ENCODE results near the gene EFNB3.

The EFNB3 gene

GRCh38 chr17:7710301-7710700, 5.3 kb downstream of the EFNB3 start:
- H3K4me3 Mint-ChIP-seq: no peak overlapping the region
- no peaks in the 10 kb centered on the region for H3K9me3 Mint-ChIP-seq
- H3K36me3 Mint-ChIP-seq: no peaks in the 10 kb centered on the region
- peaks cover 16% of the 10 kb centered on the region for H3K4me1 Mint-ChIP-seq
- no peak overlapping the region for H3K27ac Mint-ChIP-seq
- H3K27me3 Mint-ChIP-seq: peaks cover 36% of the 10 kb centered on the region

GRCh38 chr17:7711051-7711755, 6.2 kb downstream of the EFNB3 start:
- Mint-ChIP-seq H3K27ac (peak overlapping the region; percentile 2), H3K27me3 (peaks cover 36% of the 10 kb centered on the region), H3K36me3 (no peaks in the 10 kb centered on the region)

GRCh38 chr17:7712111-7712771, 7.2 kb downstream of the EFNB3 start:
- no peak overlapping the region for H3K27ac Mint-ChIP-seq
- H3K4me3 Mint-ChIP-seq: no peak overlapping the region
- H3K4me1 Mint-ChIP-seq: peaks cover 17% of the 10 kb centered on the region
- no peaks in the 10 kb centered on the region for H3K9me3 Mint-ChIP-seq
- no peaks in the 10 kb centered on the region for H3K36me3 Mint-ChIP-seq
- peaks cover 36% of the 10 kb centered on the region for H3K27me3 Mint-ChIP-seq

More at GRCh38 chr17:7711051-7711755, 6.2 kb downstream of the EFNB3 start:
- H3K4me3 Mint-ChIP-seq: no peak overlapping the region
- H3K4me1 Mint-ChIP-seq: peaks cover 12% of the 10 kb centered on the region
- H3K9me3 Mint-ChIP-seq: no peaks in the 10 kb centered on the region

GRCh38 chr17:7713782-7714181, 8.8 kb downstream of the EFNB3 start:
- H3K4me1 Mint-ChIP-seq: peaks cover 30% of the 10 kb centered on the region
- peaks cover 41% of the 10 kb centered on the region for H3K27me3 Mint-ChIP-seq
- H3K9me3 Mint-ChIP-seq: no peaks in the 10 kb centered on the region
- peak overlapping the region; percentile 71 for H3K27ac Mint-ChIP-seq
- no peak overlapping the region for H3K4me3 Mint-ChIP-seq
- H3K36me3 Mint-ChIP-seq: no peaks in the 10 kb centered on the region

- H3K4me3 Mint-ChIP-seq: no peak overlapping the region
- no peaks in the 10 kb centered on the region for H3K9me3 Mint-ChIP-seq
- H3K36me3 Mint-ChIP-seq: no peaks in the 10 kb centered on the region
- H3K27ac Mint-ChIP-seq: no peak overlapping the region
- H3K27me3 Mint-ChIP-seq: peaks cover 40% of the 10 kb centered on the region
- H3K4me1 Mint-ChIP-seq: peaks cover 30% of the 10 kb centered on the region
These were observed 10.0 kb downstream of the EFNB3 start for GRCh38 chr17:7714721-7715594.

GRCh38 chr17:7715936-7716886, 11.2 kb downstream of the EFNB3 start:
- Mint-ChIP-seq H3K36me3 (no peaks in the 10 kb centered on the region), H3K9me3 (no peaks in the 10 kb centered on the region), H3K4me1 (peaks cover 24% of the 10 kb centered on the region), H3K27ac (no peak overlapping the region), H3K27me3 (peaks cover 44% of the 10 kb centered on the region), H3K4me3 (peak overlapping the region; percentile 54)

GRCh38 chr17:7716901-7717755, 12.1 kb downstream of the EFNB3 start, which contains the start of gene DNAH2:
DNAH2 (plus strand) TSS chr17:7717744; CDS start chr17:7719735, 1,991 bp downstream.
- Mint-ChIP-seq H3K4me1 (peaks cover 24% of the 10 kb centered on the region), H3K36me3 (no peaks in the 10 kb centered on the region), H3K27ac (no peak within 1 kb of the TSS), H3K4me3 (peak within 1 kb of the TSS; percentile 84), H3K27me3 (peaks cover 43% of the 10 kb centered on the region), H3K9me3 (no peaks in the 10 kb centered on the region)

- peaks cover 24% of the 10 kb centered on the region for H3K4me1 Mint-ChIP-seq
- H3K9me3 Mint-ChIP-seq: no peaks in the 10 kb centered on the region
- H3K36me3 Mint-ChIP-seq: no peaks in the 10 kb centered on the region
- peak overlapping the region; percentile 84 for H3K4me3 Mint-ChIP-seq
- H3K27ac Mint-ChIP-seq: no peak overlapping the region
- peaks cover 44% of the 10 kb centered on the region for H3K27me3 Mint-ChIP-seq
These were observed 12.9 kb downstream of the EFNB3 start for GRCh38 chr17:7717756-7718350.

GRCh38 chr17:7719661-7720060, 14.7 kb downstream of the EFNB3 start:
- no peaks in the 10 kb centered on the region for H3K9me3 Mint-ChIP-seq
- peaks cover 19% of the 10 kb centered on the region for H3K4me1 Mint-ChIP-seq
- no peak overlapping the region for H3K27ac Mint-ChIP-seq
- H3K27me3 Mint-ChIP-seq: peaks cover 41% of the 10 kb centered on the region
- H3K36me3 Mint-ChIP-seq: no peaks in the 10 kb centered on the region
- H3K4me3 Mint-ChIP-seq: no peak overlapping the region

- no peaks in the 10 kb centered on the region for H3K9me3 Mint-ChIP-seq
- no peak overlapping the region for H3K4me3 Mint-ChIP-seq
- H3K4me1 Mint-ChIP-seq: peaks cover 19% of the 10 kb centered on the region
- no peak overlapping the region for H3K27ac Mint-ChIP-seq
- H3K36me3 Mint-ChIP-seq: no peaks in the 10 kb centered on the region
- H3K27me3 Mint-ChIP-seq: peaks cover 41% of the 10 kb centered on the region
These were observed 15.1 kb downstream of the EFNB3 start for GRCh38 chr17:7720125-7720524.

- no peaks in the 10 kb centered on the region for H3K9me3 Mint-ChIP-seq
- no peaks in the 10 kb centered on the region for H3K36me3 Mint-ChIP-seq
- peaks cover 14% of the 10 kb centered on the region for H3K4me1 Mint-ChIP-seq
- H3K4me3 Mint-ChIP-seq: no peak overlapping the region
- peaks cover 32% of the 10 kb centered on the region for H3K27me3 Mint-ChIP-seq
- no peak overlapping the region for H3K27ac Mint-ChIP-seq
These were observed 16.6 kb downstream of the EFNB3 start for GRCh38 chr17:7721612-7722011.

- Mint-ChIP-seq H3K27ac (no peak overlapping the region), H3K9me3 (no peaks in the 10 kb centered on the region), H3K4me3 (no peak overlapping the region), H3K4me1 (no peaks in the 10 kb centered on the region), H3K36me3 (no peaks in the 10 kb centered on the region), H3K27me3 (peaks cover 4% of the 10 kb centered on the region)
These were observed 22.9 kb downstream of the EFNB3 start for GRCh38 chr17:7727886-7728285.

- Mint-ChIP-seq H3K36me3 (no peaks in the 10 kb centered on the region), H3K27me3 (no peaks in the 10 kb centered on the region), H3K27ac (no peak overlapping the region), H3K4me3 (no peak overlapping the region), H3K4me1 (no peaks in the 10 kb centered on the region), H3K9me3 (no peaks in the 10 kb centered on the region)
These were observed 24.8 kb downstream of the EFNB3 start for GRCh38 chr17:7729816-7730215.
